K562 (cell line): ENCODE measurements around the gene MAGI1.

Source experiments
- EZH2 ChIP-seq: IDR thresholded peaks from 2 replicates; pipeline ENCODE4 v1.6.1; 2012; ENCODE audit warnings: low read depth, mild to moderate bottlenecking, inconsistent platforms, low read length, borderline replicate concordance
- KAT2B ChIP-seq: IDR thresholded peaks from one replicate; pipeline ENCODE4 v1.6.1; 2012; ENCODE audit warnings: low read depth, mild to moderate bottlenecking, control low read depth, inconsistent platforms, low read length, moderate library complexity
- NRF1 ChIP-seq, 2 experiments: fragments of 450-650 bp; IDR thresholded peaks in 1 of 2; conservative IDR thresholded peaks in 1 of 2; 2 replicates each; pipeline ENCODE4 v1.6.1; 2014; ENCODE audit warnings: mild to moderate bottlenecking in 2 of 2
- NUFIP1 ChIP-seq: fragments of 450-650 bp; IDR thresholded peaks from 2 replicates; pipeline ENCODE4 v1.6.1; 2018; ENCODE audit not compliant: partially characterized antibody
- POLR2AphosphoS2 ChIP-seq: IDR thresholded peaks from 2 replicates; pipeline ENCODE4 v1.6.1; 2012; ENCODE audit warnings: low read length, improper control_type of control experiment
- POLR2AphosphoS5 ChIP-seq: IDR thresholded peaks from 2 replicates; pipeline ENCODE4 v1.6.1; 2011; ENCODE audit warnings: mild to moderate bottlenecking, low read depth, low read length, moderate library complexity; ENCODE audit not compliant: control insufficient read depth, insufficient read depth
- POU5F1 ChIP-seq: fragments of 150-350 bp; IDR thresholded peaks from 2 replicates; pipeline ENCODE4 v1.6.1; 2014; ENCODE audit warnings: borderline replicate concordance, low read length, low read depth, mild to moderate bottlenecking; ENCODE audit not compliant: partially characterized antibody
- SETDB1 ChIP-seq: IDR thresholded peaks from one replicate; pipeline ENCODE4 v1.6.1; 2012; ENCODE audit warnings: low read length, control low read depth, inconsistent platforms
- USF1 ChIP-seq: sonication (generic); formaldehyde crosslinking; IDR thresholded peaks from 2 replicates; pipeline ENCODE4 v1.9.0; 2022; ENCODE audit warnings: mild to moderate bottlenecking, missing genetic modification reagents
- ZHX1 ChIP-seq: fragments of 150-350 bp; conservative IDR thresholded peaks from 2 replicates; pipeline ENCODE4 v1.6.1; 2014; ENCODE audit warnings: low read length
- ZNF444 ChIP-seq: fragments of 250-450 bp; sonication (Bioruptor Pico); IDR thresholded peaks from 2 replicates; pipeline ENCODE4 v1.4.0; 2020; ENCODE audit warnings: mild to moderate bottlenecking, moderate library complexity
- ZNF609 ChIP-seq: sonication (generic); formaldehyde crosslinking; IDR thresholded peaks from 2 replicates; pipeline ENCODE4 v1.8.1; 2023; ENCODE audit warnings: missing genetic modification reagents, mild to moderate bottlenecking, borderline replicate concordance
- ZNF766 ChIP-seq: fragments of 200-800 bp; sonication (Bioruptor generic); conservative IDR thresholded peaks from 2 replicates; pipeline ENCODE4 v1.6.1; 2016; ENCODE audit warnings: missing genetic modification characterization, missing compliant biosample characterization
- ZNF830 ChIP-seq: fragments of 250-450 bp; sonication (Bioruptor Pico); IDR thresholded peaks from 2 replicates; pipeline ENCODE4 v1.5.0; 2021; ENCODE audit warnings: mild to moderate bottlenecking

- TF ChIP-seq ZHX1, result no peak
- no peak for TF ChIP-seq POU5F1
- no peak for TF ChIP-seq POLR2AphosphoS2
- TF ChIP-seq POLR2AphosphoS5, result no peak
- no peak for TF ChIP-seq ZNF609 (CRISPR knock-in tag)
- TF ChIP-seq EZH2, result no peak
- no peak for TF ChIP-seq USF1 (CRISPR knock-in tag)
- no peak for TF ChIP-seq ZNF766
- no peak for TF ChIP-seq ZNF444 (CRISPR knock-in tag)
- TF ChIP-seq KAT2B, result no peak
- TF ChIP-seq ZNF830 (CRISPR knock-in tag), result no peak
- no peak for TF ChIP-seq SETDB1
- no peak for TF ChIP-seq NRF1 (conservative IDR thresholded peaks at IDR 0.05 in 1 of 2, IDR thresholded peaks at IDR 0.05 in 1 of 2)
- no peak for TF ChIP-seq NUFIP1
Observed at GRCh38 chr3:65974509-65974908, 64.2 kb downstream of the MAGI1 start.
